NK-92 (cell line): ENCODE results near the gene ERFL.

Experiments used
- DNase-seq: peaks from one replicate; lab custom pipeline; 2025; ENCODE audit not compliant: unreplicated experiment; lab: John Stamatoyannopoulos, UW

The ERFL gene

DNA sequence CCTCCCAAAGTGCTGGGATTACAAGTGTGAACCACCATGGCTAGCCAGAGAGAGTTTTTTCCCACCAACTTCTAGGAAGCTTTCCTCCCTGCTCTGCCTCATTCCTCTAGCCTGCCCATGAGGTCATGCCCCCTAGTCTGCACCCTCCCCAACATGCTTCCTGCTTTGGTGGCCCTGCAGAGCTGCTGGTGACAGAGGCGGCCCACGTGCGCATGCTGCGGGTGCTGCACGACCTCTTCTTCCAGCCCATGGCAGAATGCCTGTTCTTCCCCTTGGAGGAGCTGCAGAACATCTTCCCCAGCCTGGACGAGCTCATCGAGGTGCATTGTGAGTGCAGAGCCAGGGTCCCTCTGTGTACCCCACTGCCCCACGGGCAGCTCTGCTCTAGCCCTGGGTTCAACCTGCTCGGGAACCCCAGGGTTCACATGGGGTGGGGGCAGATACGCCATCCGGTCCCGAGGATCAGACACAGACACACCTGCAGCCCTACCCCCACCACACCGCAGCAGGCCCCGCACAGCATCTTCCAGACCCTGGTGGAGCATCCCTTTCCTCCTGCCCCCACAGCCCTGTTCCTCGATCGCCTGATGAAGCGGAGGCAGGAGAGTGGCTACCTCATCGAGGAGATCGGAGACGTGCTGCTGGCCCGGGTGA, 26.4 kb downstream of the ERFL start:
- DNase-seq = no peak

DNA sequence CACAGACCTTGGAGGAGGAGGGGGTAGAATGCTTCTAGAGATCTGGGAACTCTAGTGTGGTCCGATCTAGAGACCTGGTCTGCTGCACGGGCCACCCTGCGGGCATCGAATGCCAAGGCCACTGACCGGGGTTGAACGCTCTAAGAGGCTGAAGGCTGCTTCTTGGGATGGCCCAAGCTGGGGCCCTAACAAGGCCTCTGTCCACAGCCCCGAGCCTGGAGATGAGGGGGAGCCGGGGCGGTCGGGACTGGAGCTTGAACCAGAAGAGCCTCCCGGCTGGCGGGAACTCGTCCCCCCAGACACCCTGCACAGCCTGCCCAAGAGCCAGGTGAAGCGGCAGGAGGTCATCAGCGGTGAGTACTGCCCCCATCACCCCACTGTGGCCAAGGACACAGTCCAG, 30.0 kb downstream of the ERFL start:
- no peak for DNase-seq

DNA sequence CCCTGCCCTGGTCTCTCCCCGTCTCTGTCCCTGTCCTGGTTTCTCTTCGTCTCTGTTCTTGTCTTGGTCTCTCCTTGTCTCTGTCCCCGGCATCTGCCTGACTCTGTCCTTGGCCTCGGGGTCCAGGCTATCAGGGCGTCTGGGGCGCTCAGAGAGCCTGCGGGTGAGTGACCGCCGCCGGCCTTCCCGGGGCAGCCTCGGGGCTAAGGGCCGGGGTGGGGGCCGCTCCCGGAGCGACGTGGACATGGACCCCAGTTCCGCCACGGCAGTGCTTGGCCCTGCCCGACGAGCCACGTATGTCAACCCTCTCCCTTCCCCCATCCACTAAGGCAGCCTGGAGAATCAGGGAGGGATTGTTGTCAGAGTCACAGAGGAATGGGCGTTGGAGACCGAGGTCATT, 30.4 kb downstream of the ERFL start:
- DNase-seq = no peak

DNA sequence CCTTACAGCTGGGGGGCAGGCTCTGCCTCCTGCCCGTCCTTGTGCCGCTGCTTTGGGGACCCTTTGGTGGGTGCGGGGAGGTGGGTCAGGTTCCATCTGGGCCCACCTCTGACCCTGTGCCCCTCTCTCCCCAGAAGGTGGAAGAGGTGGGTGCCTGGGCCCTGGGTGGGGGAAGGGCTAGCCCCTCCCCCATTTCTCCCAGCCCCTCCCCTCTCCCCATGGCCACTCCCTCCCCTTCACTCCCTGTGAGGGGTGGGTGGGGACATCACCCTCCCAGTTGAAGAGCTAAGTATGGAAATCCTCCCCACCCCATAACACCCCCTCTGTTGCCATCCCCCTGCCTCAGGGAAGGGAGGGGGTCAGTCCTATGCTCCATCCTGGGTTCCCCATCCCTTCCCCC, 31.1 kb downstream of the ERFL start:
- DNase-seq = no peak

DNA sequence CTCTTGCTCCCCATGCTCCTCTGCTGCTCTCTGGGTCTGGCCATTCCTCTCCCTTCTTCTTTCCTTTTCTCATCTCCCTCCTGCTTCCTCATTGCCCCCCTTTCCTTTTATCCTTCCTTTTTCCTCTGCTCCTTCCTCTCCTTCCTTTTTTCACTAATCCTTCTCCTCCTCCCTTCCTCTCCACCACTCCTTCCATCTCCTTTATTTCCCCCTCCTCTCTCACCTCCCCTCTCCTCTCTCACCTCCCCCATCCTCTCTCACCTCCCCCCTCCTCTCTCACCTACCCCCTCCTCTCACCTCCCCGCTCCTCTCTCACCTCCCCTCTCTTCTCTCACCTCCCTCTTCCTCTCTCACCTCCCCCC, 31.7 kb downstream of the ERFL start:
- no peak for DNase-seq

DNA sequence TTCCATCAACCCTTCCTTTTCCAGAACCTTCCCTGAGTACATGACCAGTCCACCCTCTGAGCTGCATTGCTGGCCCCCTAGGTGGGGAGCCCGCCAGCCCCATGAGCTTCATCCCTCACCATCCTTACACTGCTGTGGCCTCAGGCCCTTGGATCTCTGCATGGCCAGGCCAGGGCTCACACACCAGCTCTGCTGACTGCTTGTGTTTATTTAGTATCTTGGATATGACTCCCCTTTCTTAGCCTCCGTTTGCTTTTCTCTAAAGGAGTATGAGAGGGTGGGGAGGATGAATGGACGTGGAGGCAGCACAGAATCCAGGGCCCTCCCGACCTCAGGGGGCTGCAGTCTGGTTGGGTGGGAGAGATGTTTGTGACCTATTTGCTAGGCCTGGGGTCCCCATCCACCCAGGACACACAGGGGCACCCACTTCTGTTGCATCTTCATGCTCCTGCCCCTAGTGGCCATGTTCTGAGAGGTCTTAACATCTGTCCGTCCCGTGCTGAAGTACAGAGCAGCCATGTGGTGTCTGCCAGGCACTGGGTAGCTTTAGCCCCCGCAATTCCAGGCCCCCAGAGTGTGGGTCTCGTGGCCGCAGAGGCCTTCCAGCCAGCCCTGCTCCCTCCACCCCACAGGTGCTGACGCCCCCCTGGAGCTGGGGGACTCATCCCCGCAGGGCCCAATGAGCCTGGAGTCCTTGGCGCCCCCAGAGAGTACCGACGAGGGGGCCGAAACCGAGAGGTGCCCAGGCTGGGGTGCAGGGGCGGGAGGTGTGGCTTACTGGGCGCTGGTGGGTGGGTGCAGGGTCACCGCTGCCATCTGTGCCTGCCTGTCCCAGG, 32.3 kb downstream of the ERFL start:
- no peak for DNase-seq

DNA sequence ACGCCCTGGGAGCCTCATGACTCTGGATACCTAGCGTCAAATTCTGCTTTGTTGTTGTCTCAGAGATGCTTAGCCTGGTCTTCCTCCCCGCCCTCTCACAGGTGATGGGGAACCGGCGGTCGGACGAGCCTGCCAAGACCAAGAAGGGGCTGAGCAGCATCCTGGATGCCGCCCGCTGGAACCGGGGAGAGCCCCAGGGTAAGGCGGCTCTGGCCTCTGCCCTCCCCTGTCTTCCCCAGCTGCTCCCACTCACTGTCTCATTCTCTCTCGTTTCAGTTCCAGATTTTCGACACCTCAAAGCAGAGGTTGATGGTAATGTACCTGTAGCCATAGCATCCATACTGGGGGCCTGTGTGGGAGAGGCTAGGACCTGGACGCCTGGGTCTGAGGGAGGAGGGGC, 33.9 kb downstream of the ERFL start:
- DNase-seq = no peak

DNA sequence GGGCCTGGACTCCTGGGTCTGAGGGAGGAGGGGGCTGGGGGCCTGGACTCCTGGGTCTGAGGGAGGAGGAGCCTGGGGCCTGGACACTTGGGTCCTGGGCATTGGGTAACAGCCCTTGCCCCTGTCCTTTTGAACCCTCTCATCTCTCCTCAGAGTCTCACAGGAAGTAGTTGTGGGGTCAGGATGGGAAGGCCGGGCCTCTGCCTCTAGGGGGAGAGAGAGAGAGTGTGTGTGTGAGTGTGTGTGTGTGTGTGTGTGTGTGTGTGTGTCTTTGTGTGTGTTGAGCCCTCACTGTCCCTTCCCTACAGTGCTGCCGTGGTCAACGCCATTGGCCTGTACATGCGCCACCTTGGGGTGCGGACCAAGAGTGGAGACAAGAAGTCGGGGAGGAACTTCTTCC, 34.4 kb downstream of the ERFL start:
- no peak for DNase-seq

DNA sequence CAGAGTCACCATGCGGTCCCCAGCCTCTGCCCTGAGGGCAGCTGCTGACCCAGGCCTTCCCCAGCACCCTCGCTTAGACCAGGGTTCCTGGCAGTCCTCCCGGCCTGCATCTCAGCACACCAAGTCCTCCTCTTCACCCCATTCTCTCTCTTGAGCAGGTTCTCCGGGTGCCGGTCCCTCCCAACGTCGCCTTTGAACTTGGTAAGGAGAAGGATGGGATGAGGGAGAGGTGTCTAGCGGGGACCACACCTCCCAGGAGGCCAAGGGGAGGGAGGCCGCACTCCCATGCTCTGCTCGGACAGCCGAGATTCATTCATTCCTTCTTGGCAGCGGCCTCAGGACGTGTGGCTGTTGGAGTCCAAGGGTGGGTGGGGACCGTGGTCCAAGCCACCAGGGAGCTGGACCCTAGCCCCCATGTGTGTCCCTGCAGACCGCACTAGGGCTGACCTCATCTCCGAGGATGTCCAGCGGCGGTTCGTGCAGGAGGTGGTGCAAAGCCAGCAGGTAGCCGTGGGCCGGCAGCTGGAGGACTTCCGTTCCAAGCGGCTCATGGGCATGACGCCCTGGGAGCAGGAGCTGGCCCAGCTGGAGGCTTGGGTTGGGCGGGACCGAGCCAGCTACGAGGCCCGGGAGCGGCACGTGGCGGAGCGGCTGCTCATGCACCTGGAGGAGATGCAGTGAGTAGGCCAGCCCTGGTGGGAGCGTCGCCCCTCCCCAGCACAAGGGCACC, 35.9 kb downstream of the ERFL start:
- DNase-seq = no peak

DNA sequence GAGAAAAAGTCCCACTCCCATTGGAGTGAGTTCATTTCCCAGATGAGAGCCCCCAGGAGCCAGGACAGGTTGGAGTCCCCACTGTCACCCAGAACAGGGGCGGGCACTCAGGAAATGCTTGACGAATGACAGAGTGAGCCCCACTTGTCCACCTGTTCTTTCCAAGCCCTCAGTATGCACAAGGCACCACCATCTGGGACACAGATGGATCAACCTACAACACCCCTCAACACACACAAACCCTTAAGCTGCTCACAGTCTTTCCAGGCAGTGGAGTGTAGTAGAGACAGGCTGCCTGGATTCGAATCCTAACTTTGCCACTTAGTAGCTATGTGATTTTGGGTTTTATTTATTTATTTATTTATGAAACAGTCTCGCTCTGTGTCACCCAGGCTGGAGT, 37.3 kb downstream of the ERFL start:
- no peak for DNase-seq

DNA sequence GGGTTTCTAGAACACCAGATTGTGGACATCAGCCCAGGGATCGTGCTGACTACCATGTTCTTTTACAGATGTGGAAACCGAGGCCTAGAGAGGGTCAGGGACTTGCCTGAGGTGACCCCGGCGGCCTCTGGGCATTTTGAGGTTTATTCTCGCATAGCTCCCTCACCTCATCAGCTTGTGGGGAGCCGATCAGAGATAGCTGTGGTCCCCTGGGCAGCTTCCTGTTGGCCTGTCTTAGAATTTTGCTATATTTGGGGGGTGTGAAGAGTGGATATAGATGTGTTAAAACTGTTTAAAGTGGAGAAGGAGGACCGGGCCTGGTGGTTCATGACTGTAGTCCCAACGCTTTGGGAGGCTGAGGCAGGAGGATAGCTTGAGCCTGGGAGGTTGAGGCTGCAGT, 38.4 kb downstream of the ERFL start:
- no peak for DNase-seq

DNA sequence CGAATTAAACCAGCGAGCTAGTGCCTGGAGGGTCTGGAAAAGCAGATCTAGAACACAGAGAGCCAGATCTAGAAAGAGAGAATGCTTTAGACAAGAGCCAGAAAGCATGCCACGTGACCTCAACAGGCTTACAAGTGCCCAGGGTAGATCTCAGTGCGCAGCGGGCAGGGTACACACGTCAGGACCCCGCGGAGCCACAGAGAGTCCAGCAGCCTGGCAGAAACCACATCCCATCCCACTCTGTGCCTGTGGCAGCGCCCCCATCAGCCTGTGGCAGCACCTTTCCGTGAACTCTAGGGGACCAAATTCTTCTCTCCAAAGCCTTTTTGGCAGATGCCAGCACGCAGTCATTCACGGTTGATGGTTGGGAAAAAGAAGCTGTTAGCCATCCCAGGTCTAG, 39.3 kb downstream of the ERFL start:
- DNase-seq = no peak

DNA sequence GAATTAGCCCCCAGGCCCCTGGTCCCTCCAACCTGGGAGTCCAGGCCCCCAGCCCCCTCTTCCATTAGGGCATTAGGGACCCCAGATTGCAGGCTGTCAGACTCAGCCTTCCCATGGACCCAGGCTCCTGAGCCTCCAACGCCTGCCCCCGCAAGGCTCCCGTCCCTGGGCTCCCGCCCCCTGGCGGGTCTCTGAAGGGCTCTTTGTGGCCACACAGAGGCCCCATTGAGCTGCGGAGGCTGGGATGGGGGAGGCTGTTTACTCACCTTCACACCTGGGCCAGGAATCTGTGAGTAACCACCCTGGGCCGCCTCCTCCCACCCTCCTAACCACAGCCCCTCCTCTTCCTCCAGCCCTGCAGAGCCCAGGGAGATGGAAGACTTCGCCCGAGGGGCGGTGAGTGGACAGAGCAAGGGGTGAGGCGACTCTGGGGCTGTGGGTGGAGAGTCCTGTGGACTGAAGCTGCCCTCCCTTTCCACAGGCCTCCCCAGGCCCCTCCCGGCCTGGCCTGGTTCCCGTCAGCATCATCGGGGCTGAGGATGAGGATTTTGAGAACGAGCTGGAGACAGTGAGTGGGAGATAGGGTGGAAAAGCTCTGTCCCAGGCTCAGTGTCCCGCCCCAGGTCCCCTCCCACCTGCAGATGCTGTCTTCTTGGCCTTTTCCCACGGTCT, 40.4 kb downstream of the ERFL start:
- DNase-seq = no peak

DNA sequence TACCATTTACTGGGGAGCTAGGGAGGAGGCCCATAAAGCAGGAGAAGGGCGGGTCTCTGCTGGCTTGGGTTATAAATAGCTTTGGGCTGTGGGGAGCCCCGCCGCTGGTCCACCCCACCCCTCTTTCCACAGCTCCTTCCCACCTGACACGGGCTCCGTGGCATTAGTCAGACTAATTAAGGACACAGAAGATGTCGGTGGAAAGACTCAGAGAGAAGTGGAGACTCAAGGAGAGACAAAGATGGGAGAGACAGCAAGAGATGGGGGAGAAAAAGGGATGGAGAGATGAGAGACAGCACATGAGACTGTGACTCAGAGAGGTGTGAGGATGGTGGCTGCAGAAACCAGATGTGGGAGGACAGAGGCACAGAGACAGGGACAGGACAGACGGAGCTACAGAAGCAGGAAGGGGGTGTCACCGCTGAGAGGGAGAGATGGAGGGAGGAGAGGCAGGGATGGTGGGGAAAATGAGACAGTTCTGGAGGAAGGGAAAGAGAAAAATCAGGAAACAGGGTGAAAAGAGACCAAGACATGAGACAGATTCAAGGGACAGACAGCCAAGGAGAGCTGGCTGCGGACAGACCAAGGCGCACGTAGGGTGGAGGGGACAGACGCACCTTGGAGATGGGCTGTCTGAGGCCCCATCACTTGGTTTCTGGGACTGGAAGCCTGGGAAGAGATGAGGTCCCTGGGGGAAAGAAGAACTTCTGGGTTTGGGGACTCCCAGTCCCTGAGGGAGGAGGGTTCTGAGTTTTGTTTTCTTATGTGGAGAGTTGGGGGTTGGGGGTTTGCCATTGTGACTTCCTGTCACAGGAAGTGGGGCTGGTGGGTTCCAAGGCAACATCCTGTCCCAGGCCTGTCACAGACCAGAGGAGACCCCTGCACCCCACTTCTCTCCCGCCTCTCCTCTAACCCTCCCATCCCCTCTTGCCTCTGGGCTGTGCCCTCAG, 41.2 kb downstream of the ERFL start:
- no peak for DNase-seq

DNA sequence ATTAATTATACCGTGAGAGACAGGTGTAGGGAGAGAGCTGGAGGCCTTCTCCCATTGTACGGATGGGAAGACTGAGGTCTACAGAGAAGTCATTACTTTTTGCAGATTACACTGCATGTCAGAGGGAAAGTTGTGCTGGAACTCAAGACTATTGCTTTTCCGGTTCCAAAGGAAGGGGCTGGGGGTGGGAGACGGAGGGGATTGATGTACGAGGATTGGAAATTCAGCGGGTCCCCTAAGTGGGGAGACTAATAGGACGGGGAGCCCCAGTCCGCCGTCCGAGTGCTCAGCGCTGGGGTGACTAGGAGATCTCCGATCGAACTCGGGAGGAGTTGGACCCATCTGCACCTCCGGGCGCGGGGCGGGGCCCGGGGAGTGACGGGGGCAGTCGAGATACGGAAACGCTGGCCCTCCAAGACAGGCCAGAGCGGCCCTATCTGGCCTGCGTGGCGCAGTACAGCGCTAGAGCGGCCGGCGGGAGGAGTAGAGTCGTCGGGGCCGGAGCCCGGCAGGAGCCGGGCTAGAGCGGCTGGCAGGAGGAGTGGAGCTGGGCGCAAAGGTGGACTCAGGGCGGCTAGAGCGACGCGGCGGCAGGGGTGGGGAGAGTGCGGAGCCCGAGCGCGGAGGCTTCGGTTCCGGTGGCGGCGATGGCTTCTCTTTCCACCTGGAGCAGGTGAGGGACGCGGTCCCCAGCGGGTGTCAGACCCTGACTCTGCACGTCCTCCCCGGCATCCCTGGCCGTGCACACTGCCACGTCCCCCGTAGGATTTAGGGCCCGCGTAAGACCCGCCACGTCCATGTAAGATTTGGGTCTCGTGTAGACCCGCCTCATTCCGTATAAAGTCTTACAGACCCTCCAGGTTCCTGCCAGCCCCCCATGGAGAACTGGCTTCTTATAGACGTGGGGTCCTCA, 44.2 kb downstream of the ERFL start:
- no peak for DNase-seq

DNA sequence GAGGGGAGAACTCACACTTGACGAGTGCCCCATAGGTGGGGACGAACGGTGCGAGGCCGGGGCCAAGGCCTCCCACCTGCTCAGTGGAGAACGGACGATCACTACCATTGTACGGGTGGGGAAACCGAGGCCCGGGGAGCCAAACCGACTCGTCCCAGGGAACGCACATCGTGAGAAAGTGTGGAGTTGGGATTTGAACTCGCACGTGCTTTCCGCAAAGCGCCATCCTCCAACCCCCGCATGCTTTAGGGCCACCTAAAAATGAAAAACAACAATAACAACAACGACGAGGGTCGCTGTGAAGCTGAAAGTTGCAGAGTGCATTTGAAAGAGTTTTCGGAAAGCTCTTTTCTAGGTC, 44.8 kb downstream of the ERFL start:
- no peak for DNase-seq

DNA sequence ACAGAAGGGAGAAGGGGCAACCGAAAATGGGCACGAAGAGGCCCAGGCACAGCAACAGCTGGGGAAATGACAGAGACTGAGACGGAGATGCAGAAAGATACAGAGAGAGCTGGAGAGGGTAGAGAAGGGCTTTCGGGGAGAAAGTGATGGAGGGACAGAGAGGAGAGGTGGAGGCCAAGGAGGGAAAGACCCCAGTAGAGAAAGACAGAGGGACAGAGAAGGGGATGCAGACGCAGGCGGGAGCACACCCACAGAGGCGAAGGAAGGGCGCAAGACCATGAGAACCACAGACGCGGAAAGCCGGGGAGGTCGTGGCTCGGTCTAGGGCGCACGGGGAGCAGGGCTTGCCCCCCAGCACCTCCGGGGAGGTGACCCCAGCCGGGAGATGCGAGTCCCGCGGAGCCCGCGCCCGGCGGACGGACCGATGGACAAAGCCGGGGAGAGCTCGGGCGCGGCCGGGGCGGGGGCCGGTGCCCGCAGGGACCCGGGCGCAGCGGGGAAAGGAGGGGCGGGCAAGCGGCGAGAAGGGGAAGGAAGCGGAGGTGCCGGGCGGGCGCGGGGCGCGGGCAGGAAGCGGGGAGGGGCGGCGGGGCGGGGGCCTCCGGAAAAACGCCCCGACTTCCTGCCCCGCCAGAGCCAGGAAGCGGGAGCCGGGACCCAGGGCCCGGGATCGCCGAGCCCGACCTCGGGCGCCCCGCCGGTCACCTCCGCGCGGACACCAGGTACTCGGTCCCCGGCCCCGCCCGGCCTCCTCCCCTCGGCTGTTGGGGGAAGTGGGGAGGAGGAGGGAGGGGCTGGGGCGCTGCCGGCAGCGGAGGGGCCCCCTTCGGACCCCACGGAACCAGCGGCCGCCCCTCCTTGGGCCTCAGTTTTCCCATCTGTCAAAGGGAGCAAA, 45.4 kb downstream of the ERFL start, which contains the start of gene ARHGEF1:
TSS of gene ARHGEF1 (plus strand) at position 617 of the 895 bp plus-strand sequence. CDS start 4,899 bp downstream, outside the sequence.
- no peak for DNase-seq

DNA sequence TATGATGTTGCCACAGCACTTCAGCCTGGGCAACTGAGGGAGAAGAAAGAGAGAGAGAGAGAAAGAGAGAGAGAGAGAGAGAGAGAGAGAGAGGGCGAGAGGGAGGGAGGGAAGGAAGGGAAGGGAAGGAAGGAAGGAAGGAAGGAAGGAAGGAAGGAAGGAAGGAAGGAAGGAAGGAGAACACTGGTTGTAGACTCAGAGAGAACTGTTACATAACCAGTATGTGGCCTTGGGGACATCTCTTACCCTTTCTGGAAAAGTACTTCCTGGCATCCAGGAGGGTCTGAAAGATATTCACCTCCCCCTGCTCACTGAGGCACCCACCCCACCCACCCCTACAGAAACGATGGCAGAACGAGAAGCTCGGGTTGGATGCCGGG, 47.9 kb downstream of the ERFL start:
- DNase-seq = no peak
